Stimulated activated naive CD4-positive, alpha-beta T cell (primary cell): ENCODE data around the gene ECI2.
"Not testable (repeated sequence)": the region's sequence is repeated elsewhere in the genome, so short reads cannot be mapped to it uniquely, and the experiment has no call there.

Source experiments
- DNase-seq, 6 experiments: peaks; one replicate each; lab custom pipeline; 2025; lab: John Stamatoyannopoulos, UW

Gene ECI2

DNA sequence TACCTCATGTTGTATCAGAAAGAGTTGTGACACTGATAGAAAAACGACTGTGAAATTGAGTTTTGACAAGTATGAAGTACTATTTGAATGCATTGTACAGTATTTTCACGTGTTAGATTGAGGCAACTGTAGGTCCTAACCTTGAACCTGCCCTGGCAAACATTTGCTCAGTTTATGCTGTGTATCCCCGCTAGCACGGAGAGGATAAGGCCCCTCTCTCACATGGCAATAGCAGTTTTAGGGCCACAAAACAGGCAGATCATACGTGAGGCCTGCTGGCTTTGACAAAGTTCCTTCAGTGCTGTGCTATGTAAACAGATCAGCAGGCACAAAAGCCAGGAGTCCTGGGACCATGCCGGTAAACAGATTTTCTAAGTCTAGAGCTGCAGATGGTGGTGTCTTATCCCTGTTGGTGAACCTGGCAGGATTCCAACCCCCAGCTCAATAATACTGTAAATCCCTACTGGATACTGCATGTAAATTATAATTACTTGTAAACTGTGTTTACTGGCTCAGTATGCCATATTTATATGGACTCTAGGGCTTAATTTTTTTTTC lies 32.6 kb downstream of the ECI2 start:
- no peak for DNase-seq

DNA sequence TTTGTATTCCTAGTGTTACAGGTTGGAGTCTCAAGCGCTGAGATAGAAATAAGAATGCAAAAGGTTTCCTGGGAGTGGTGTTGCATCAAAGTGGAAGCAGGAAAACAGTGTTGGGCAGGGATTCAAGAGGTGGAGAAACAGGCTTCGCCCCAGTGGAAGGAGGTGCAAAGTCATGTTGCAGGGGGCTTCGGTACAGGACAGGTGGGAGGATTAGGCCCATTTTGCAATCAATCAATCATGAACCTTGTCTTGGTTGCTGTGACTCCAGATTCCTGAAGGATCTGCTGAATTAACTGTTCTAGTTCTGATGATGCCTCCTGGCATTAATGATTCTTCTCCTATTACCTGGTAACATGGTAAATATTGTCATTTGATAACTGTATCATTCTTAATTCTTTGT lies 34.1 kb downstream of the ECI2 start:
- DNase-seq: no peak

DNA sequence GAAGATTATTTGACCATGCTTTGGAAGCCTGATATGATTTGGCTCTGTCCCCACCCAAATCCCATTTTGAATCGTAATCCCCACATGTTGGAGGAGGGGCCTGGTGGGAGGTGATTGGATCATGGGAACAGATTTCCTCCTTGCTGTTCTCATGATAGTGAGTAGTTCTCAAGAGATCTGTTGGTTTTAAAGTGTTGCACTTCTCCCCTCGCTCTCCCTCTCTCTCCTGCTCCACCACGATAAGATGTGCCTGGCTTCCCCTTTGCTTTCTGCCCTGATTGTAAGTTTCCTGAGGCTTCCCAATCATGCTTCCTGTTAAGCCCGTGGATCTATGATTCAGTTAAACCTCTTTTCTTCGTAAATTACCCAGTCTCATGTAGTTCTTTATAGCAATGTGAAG lies 34.7 kb downstream of the ECI2 start:
- DNase-seq: no peak

DNA sequence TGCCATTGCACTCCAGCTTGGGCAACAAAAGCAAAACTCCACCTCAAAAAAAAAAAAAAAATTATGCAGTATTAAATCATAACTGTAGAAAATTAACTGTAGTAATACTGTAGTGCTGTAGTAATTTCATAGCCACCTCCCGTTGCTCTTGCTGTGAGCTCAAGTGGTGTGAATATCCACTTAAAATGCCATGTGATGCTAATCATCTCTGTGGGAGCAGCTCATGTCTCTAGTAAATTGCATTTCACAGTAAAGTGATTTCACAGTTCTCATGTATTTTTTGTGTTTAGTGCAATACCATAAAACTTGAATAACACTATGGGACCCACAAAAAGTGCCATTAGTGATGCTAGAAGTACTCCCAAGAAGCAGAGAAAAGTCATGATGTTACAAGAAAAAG lies 42.1 kb downstream of the ECI2 start:
- no peak for DNase-seq

DNA sequence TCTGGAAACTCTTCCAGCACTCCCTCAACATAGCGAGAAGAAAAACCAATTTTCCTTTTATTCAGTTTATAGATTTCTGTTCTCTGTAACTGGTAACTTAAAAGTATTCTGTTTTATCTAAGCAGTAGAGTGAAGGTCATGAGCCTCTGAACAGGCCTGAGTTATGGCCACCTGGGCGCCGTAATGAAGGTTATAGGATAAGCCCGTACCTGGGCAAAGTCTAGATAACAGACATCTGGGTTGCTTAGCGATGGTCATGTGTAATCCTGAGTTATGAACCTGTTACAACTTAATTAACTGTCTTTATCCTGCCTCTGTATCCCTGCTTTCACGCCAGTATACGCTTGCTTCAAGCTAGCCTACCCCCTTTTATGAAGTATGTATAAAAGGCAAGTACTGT lies 43.4 kb downstream of the ECI2 start:
- DNase-seq: no peak

DNA sequence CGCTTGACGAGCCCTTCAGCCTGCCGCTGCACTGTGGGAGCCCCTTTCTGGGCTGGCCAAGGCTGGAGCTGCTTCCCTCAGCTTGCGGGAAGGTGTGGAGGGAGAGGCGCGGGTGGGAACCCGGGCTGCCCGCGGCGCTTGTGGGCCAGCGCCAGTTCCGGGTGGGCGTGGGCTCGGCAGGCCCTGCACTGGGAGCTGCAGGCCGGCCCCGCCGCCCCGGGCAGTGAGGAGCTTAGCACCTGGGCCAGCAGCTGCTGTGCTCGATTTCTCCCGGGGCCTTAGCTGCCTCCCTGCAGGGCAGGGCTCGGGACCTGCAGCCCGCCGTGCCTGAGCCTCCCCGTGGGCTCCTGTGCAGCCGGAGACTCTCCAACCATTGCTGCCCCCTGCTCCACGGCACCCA lies 45.3 kb downstream of the ECI2 start:
- not testable (repeated sequence) for DNase-seq

DNA sequence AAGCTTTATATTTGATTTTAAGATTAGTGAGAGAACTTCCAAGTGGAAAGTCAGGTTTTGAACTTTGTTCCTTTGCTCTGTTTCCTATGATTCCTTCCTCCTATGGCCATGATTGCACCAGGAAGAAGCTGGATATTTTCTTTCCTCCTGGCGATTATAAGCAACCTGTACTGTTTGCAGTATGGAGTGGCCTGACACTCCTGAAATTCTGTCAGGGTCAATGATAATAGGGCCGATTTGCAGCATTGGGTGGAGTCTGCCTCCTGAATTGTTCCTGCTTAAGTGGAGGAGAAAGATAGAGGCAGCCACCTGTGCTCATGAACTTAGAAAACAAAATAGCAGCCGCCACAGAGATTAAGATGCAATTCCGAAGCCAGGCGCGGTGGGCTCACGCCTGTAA lies 46.7 kb downstream of the ECI2 start:
- no peak for DNase-seq

DNA sequence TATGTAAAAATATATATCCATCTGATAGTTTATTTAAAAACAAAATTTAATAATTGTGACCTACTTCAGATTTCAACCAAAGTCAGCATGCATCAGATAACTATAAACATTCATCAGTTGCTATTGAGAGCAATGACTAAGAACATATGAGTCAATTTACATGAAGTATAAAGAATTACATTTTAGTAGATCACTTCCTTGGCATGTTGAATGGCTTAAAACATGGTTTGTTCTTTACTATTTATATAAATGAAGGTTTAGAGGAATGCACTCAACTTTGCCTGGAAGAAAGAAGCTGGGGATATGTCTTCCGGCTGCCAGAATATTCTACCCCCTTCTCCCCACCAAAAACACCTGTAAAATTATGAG lies 50.1 kb downstream of the ECI2 start:
- DNase-seq: no peak

DNA sequence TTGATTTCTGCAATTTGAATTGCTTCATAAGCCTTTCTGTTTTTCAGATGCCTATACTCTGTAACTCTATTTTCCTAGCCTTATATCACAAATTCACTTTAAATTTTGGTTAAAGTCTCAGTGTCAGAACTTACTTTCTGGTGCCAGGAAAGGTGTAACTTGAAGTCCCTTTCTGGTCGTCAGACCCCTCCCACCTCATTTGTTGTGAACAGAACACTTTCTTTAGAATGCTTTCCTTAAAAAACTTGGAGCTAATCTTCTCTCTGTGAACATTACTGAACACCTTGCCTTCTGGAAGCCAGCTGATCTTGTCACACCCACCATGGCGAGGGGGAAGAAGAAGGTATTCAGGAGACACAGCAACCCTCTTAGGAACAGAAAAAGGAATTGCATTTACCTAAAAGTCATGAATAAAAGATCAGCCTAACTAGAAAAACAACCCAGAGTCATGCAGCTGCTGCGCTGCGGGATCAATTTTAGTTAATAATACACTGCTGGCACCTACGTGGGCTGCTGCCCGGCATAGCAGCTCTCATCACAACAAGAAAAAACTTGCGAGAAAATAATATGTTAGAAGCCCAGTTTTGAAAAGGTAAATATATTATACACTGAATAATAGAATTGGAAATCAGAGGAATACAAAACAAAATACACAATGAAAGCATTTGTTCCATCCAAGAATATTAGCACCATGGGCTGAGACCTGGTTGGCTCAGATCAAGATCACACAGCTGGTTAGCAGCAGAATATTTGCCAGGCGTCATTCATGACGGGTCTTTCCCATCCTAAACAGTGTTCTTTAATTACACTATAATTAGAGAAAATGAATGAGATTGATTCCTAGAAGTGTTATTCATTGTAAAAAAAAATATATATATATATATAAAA lies 50.7 kb downstream of the ECI2 start:
- DNase-seq: no peak

DNA sequence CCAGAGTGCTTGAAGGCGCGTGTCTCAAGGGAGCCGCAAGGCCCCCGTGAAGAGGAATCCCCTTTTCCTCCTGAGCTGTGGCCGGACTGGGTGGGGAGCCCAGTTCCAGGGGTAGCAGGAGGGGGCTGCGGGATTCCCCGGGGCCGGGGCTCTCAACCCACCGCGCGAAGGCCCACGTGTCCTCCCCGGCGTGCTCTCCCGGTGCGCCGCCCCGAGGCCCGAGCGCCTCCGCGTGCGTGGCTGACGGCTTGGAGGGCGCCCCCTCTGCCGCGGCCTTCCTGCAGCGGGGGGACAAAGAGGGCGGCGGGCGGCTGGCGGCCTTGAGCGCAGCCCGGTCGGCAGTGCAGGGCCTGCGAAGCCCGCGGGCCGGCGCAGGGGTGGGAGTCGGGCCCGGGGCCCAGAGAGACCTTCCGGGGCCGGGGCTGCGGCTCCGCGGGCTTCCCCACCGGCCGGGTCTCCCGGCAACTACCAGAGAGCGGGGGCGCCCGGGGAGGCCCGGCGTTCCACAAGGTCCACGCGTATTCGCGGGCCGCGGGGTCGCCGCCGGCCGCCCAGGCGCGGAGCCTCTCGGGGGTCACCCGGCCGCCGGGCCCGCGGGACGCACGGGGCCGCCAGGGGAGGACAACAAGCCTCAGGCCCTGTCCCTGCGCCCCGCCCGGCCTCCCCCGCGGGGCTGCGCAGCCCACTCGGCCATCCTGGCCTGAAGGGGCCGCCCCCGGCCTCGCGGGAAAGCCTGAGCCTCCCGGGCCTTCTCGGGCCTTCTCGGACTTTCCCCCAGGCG lies 56.5 kb downstream of the ECI2 start, which contains the start of gene FAM217A:
Gene FAM217A (minus strand): TSS at position 447 of the 781 bp plus-strand sequence. CDS start 1,723 bp downstream, outside the sequence.
- DNase-seq: no peak

DNA sequence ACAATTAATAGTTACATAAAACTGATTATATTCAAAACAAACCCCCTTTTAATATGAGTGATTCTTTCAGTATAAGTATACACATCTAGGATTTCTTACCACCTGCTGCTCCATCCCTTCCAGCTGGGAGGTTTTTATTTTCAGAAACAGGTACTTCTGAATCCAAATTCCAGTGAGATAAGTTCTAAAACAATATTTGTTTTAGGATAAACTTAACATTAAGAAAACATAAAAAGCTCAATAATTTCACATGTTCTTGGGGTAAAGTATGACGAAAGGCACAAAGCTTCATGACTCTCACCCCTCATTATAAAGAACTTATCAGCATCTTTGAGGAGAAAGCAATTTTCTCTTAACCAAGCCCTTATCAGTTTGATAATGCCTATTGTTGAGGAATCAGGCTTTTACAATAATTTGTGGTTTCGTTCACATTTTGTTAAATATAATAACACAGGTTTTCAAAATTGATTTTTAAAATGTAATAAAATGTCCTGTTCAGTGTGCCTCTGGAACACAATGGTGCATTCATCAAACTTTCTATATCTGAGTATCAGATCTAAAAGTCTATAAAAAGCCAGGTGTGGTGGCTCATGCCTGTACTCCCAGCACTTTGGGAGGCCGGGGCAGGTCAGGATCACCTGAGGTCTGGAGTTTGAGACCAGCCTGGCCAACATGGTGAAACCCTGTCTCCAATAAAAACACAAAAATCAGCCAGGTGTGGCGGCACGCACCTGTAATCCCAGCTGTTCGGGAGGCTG lies 60.7 kb downstream of the ECI2 start:
- no peak for DNase-seq

DNA sequence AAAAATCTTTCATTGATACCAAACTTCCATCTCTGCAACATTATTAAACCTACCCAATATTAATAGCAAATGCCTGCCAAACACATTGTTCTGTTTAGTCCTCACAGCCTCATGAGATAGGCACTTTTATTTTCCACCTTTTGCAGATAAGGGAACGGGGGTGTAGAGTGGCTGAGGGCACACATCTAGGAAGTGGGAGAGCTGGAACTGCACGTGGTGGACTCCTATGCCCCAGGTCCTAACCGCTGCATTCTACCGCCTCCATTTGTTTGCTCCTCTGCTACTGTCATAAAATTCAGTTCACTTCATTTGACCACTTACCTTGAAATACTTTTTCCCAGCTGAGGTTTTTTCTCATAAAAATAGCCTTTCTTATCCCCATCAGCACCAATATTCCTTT lies 64.0 kb downstream of the ECI2 start:
- no peak for DNase-seq

DNA sequence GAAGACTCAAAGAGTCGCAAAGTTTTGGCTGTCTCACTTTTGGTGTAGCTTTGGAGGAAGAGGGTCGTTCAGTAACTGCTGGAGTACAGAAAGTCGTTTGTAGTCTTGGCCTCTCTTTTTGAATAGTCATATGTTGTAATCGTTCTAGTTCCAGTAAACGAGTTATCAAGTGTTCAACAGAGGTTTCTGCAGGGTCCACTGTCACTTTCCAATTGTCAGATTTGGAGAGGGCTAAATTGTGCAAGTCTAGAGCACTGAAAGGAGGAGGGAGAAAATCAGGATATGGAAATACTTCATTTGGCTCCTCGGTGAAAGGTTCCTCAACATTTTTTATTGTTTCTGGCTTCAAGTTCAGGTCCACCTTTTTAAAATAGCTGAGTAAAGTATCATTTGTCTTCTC lies 66.2 kb downstream of the ECI2 start:
- no peak for DNase-seq

DNA sequence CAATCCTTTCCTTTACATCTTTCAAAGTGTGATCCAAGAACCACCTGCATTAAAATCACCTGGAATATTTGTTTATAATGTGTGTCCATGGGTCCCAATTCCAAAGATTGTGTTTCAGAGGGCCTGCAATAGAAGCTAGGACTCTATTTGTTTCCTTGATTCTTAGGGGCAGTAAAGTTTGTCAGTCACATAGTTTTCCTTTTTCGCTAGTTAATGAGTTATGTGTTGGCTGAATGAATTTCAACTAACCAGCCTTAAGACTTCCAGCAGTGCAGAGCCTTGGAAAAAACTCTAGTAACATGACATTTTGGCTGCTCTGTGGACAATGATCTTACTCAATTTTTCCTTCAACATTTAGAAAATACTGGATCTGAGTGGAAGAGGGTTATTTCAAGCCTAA lies 67.7 kb downstream of the ECI2 start:
- no peak for DNase-seq

DNA sequence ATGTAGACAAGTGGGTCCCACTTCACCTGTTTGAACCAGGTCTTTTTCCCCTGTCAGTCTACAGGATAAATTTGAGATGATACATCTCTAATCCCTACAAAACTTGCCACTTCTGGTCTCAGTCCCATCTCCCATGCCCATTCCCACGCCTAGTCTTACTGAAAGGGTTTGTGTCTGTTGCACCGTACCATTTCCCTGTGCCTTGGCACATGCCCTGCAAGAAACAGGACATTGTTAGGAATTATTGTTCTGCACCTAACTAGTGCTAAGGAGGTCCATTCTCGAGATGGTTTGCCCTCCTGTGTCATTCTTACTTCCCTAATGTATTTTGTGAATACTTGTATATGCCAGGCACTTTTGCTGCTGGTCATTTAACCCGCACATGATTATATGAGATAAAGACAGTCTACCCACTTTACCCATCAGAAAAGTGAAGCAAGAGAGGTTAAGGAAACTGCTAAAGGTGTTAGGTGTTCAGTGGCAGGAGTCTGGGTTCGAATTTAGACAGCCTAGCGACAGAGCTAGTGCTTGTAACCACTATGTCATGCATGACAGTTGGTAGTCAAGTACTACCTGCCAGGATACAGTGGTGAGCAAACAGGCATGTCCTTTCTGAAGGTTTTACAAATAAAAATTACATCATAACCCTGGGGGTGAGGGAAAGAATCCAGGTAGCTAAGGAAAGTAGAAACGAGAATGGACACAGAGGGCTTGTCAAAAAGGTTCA lies 69.2 kb downstream of the ECI2 start:
- DNase-seq: no peak
